GM19351 (cell line): ENCODE measurements around the gene CFAP46.
"Not testable (repeated sequence)": the region's sequence is repeated elsewhere in the genome, so short reads cannot be mapped to it uniquely, and the experiment has no call there.

ENCODE experiments used
- ATAC-seq: cut with Tn5 transposase; IDR thresholded peaks from one replicate; pipeline ENCODE4 v1.9.1; 2021; ENCODE audit warnings: mild to moderate bottlenecking, moderate library complexity; ENCODE audit not compliant: unreplicated experiment

The CFAP46 gene

DNA sequence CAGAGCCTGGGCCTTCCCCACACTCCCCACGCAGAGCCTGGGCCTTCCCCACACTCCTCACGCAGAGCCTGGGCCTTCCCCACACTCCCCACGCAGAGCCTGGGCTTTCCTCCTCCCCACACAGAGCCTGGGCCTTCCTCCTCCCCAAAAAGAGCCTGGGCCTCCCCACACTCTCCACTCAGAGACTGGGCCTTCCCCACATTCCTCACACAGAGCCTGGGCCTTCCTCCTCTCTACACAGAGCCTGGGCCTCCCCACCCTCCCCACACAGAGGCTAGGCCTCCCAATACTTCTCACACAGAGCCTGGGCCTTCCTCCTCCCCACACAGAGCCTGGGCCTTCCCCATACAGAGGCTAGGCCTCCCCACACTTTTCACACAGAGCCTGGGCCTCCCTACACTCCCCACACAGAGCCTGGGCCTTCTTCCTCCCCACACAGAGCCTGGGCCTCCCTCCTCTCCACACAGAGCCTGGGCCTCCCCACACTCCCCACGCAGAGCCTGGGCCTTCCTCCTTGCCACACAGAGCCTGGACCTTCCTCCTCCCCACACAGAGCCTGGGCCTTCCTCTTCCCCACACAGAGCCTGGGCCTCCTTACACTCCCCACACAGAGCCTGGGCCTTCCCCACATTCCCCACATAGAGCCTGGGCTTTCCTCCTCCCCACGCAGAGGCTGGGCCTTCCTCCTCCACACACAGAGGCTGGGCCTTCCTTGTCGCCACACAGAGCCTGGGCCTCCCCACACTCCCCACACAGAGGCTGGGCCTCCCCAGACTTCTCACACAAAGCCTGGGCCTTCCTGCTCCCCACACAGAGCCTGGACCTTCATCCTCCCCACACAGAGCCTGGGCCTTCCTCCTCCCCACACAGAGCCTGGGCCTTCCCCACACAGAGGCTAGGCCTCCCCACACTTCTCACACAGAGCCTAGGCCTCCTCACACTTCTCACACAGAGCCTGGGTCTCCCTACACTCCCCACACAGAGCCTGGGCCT lies 10.8 kb downstream of the CFAP46 start:
- ATAC-seq = not testable (repeated sequence)

DNA sequence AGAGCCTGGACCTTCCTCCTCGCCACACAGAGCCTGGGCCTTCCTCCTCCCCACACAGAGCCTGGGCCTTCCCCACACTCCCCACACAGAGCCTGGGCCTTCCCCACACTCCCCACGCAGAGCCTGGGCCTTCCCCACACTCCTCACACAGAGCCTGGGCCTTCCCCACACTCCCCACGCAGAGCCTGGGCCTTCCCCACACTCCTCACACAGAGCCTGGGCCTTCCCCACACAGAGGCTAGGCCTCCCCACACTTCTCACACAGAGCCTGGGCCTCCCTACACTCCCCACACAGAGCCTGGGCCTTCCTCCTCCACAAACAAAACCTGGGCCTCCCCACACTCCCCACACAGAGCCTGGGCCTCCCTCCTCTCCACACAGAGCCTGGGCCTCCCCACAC lies 11.7 kb downstream of the CFAP46 start:
- not testable (repeated sequence) for ATAC-seq

DNA sequence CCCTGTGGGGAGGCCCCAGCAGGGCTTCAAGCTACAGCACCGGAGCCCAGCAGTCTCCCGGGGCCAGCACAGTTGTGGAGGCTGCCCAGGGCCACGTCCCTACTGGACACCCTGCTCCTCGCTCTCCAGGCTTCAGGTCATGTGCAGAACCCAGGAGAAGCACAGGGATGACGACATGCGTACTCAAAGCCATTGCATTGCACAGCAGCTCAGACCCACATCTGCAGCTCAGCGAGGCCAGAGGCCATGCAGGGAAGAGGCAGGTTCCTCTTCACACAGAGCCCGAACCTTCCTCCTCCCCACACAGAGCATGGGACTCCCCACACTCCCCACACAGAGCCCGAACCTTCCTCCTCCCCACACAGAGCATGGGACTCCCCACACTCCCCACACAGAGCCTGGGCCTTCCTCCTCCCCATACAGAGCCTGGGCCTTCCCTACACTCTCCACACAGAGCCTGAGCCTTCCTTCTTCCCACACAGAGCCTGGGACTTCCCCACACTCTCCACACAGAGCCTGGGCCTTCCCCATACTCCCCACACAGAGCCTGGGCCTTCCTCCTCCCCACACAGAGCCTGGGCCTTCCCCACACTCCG lies 12.3 kb downstream of the CFAP46 start:
- no peak for ATAC-seq

DNA sequence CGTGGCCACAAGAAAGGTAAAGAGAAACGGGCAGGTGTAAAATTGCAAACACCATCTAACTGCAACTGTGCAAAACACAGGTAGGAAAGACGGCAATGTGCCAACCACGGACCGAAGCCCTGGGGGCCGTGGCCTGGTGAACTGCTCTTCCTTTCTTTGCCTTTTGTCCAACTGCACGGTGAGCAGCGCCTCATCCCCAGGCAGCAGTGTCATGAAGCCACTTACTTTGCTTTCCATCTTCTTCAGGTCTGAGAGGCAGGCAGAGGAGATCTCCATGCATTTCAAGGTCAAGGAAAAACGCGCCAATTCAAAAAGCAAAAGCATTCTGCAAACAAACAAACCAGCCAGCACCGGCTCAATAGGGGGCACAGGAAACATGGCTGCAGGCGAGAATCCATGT lies 12.9 kb downstream of the CFAP46 start:
- ATAC-seq = no peak

DNA sequence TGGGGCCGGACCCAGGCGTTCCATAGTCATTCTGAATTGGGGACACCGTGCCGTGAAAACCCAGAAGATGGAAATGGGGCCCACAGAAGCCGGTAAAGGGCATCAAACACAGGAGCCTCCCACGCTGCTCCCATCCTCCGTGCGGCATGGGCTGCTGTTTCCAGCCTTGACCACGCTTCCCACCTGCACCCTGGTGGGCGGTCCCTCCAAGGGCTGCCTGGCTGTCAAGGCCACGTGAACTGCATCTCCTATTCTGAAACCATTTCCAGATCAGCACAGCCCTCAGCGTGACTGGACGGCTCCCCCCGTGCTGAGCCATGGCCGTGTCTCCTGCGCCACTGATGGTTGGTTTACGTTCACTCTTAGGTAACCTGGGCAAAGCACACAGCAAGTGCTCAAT lies 14.1 kb downstream of the CFAP46 start:
- no peak for ATAC-seq

DNA sequence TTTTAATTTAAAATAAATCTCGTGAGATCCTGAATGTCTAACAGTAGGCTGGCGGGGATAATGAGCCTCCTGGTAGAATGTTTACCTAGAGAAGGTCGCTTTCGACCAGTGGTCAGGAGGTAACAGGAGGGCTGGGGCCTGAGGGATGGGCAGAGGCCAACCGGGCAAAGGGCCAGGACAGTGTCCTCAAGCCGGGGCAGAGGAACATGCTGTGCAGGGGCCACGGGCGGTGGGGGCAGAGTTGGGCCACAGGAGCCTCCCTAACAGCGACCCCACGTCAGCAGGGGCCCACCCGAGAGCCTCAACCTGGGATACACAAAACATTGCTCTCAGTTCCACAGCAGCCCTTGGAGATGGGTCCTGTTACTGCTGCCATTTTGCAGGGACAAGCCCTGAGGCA lies 14.5 kb downstream of the CFAP46 start:
- ATAC-seq = no peak

DNA sequence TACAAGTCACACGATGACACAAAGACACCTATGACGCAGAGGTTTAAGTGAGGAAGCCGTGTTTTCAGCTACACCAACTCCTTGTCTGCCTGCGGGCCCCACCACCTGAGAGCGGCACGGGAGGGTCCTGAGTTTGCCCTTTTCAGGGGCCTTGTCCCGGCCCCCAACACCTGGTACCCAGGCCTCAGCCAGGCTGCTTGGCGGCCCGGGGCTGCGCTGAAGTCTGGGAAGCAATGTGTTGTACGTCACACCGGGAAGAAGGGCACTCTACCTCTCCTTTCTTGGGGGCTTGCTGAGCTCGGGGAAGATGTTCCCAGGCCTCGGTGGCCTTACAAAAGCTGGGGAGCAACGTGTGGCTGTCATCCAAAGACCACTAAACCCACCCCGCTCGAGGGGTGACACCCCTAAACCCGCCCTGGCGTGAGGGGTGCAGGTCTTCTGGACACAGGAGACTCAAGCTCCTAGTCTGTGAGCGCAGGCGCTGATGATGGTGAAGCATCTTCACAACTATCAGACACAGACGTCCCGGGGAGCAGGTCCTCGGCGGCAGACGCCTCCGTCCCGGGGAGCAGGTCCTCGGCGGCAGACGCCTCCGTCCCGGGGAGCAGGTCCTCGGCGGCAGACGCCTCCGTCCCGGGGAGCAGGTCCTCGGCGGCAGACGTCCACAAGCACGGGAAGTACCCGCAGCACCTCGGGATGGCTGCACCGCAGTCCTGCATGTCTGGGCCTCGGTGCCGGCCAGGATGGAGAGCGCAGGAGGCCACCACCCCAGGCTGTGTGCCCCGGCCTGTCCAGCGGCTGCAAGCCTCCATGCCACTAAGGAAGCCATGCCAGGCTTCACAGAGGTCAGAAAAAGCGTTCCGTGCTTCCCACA lies 15.4 kb downstream of the CFAP46 start:
- no peak for ATAC-seq

DNA sequence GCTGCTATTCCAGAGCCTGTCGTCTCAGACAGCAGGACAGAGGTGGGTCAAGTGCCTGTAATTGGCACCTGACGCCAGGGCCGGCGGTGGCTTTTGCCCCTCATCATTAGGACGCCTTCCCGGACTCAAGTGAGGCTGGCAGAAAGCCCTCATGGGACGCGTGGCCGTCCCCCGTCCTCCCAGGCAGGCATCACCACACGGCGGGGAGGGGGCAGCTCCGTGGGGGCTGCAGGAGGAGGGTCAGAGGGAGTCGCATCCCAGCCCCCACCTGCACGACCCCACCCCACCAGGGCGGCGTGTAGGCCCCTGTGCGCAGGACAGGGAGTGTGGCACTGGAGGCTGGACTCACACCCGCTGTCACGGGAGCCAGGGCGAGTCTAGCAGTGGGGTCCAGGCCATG lies 16.3 kb downstream of the CFAP46 start:
- ATAC-seq = no peak

DNA sequence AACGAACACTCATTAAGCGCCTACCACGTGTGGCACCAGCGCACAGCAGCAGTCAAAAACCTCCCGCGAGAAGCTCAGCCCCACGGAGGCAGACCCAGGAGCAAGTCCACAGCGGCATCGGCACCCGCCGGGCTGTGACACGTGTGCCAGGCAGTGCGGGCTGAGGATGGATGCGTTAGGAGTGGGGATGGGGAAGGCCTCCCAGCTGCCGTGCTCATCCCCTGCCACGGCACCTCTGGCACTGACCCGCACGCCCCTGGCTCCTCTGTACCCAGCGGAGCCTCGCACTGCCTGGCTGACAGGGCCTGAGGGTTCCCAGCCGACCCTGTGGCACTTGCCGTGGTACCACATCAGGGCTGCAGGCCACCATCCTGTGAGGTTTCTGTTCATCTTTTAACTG lies 16.8 kb downstream of the CFAP46 start:
- ATAC-seq = no peak

DNA sequence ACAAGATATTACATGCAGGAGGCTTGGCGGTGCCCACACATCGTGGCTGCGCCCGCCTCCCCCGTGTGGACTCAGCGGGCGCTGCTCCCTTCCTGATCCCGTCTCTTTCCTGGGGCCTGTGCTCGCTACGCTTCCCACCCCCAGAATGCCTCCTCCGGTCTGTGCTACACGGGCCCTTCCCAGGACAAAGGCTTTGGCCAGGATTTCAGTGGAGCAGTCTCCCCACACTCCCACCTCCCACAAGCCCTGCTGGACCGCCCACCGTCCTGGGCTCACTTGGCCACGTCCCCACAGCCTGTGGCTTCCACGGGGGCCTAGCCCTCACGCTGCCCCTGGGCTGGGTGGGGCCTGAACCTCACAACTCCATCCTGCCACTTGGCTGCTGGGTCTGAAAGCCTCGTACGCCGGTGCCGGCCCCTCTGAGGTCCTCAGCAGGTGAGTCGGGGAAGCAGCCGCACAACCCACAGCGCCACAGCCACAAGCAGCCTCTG lies 17.3 kb downstream of the CFAP46 start:
- no peak for ATAC-seq

DNA sequence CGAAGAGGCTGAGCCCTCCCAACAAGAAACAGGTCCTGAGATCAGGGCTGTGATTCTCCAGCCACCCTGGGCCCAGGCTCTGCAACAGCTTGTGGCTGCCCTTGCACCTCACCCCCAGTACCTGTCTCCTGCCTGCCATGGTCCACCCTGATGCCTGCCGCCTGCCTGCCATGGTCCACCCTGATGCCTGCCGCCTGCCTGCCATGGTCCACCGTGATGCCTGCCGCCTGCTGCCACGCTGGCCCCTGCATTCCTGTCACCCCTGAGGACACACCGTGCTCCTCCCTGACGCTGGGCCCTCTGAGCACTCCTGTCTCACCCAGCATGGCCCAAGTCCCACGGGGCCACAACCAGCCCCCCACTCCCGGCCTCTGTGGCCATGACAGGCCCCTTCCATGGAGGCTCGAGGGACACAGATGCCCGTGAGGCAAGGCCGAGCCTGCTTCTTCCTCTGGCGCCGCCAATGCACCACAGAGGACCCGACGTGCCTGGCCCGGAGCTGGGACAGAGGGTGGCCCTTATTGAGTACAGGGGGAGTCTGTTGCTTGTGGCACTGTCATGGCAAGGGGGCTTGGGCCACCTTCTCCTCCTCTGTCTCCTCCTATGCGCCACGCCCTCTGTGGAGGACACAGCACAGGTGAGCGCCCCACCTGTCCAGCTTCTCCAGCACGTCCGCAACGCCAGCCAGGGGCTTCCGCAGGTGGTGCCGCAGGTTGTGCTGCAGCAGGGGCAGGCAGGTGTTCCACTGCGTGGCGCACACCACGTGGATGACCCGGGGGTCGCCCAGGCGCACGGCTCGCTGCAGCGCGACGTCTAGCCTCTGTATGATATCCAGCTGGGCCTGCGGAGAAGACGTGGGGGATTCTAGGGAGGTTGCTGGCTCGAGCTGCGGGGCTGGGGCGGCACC lies 18.1 kb downstream of the CFAP46 start:
- no peak for ATAC-seq

DNA sequence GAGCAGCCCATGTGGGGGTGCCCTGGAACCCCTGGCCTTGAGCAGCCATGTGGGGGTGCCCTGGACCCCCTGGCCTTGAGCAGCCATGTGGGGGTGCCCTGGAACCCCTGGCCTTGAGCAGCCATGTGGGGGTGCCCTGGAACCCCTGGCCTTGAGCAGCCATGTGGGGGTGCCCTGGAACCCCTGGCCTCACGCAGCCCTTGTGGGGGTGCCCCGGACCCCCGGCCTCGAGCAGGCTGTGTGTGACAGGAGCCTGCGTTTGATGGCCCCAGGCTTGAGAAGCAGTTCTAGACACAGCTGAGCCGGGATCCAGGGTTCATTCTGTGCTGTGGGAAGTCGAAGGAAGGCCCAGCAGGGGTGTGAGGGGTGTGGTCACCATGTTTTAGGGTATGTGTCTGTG lies 19.0 kb downstream of the CFAP46 start:
- not testable (repeated sequence) for ATAC-seq

DNA sequence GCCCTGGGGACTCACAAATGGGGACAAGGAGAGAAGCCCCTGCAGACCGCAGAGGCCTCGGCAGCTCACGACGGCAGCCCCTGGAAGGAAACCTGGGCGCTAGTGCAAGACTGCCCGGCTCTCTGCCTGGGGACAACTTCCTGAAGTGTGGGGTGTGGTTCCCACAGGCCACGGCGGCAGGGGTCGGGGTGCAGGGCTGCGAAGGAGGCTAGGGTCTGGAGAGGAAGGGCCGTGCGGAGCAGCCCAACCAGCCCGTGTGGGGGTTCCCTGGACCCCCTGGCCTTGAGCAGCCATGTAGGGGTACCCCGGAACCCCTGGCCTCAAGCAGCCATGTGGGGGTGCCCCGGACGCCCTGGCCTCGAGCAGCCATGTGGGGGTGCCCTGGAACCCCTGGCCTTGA lies 19.5 kb downstream of the CFAP46 start:
- ATAC-seq = no peak

DNA sequence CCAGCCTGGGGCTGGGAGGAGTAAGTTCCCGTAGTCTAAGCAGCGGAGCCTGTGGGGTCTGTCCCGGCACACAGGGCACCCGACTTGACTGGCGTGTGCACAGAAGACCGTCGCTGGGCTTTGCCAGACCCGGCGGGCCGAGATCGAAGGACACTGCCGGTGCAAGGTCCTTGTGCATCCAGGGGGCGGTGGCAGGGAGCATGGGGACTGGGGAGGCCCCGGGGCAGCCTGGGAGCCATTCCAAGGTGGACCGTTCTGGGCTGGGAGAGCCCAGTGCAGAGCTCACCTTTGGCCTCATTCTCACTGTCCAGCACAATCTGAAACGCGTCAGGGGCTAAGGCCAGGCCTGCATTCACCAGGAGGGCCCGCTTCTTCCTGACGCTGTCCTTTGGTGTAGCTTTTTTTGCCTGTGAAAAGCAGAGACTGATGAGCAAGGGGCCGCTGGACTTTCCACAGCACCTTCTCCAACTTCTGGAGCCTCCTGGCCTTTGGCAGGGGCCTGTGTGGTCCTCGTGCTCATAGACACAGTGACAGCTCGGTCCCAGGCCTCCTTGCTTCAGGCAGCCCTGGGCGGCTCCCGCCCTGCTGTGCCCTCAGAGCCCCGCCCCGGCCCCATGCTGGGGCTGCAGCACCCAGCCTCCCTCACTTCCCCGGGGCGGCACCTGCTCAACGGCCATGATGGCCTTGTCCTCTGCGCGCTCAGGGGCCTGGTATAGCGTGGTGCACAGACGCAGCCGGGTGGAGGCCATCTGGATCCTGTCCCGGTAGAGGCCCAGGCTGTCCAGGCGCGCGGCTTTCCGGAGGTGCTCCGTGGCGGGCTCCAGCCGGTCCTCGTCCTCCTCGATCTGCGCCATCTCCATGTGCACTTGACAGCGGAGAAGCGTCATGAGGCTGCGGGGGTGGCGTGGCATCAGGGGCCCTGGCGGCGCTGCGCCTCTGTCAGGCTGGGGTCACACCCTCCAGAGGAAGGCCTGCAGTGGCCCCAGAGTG lies 20.3 kb downstream of the CFAP46 start:
- no peak for ATAC-seq

DNA sequence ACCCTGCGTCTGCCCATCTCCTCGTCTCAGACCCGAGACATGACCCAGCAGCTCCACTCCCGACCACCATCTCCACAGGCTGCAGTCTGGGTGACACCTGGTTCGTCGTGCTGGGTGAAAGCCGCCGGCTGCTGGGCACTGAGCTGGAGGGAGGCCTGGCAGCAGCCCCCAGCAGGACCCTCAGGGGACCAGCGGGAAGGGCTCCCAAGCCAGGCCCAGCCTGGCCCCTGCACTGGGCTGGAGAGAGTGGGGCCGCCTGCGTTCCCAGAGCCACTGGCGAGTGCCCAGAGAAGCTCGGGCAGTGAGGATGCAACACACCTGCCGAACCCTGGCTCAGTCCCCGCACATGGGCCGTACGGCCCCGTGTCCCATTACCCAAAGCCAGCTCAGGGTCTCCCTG lies 21.3 kb downstream of the CFAP46 start:
- ATAC-seq = no peak

DNA sequence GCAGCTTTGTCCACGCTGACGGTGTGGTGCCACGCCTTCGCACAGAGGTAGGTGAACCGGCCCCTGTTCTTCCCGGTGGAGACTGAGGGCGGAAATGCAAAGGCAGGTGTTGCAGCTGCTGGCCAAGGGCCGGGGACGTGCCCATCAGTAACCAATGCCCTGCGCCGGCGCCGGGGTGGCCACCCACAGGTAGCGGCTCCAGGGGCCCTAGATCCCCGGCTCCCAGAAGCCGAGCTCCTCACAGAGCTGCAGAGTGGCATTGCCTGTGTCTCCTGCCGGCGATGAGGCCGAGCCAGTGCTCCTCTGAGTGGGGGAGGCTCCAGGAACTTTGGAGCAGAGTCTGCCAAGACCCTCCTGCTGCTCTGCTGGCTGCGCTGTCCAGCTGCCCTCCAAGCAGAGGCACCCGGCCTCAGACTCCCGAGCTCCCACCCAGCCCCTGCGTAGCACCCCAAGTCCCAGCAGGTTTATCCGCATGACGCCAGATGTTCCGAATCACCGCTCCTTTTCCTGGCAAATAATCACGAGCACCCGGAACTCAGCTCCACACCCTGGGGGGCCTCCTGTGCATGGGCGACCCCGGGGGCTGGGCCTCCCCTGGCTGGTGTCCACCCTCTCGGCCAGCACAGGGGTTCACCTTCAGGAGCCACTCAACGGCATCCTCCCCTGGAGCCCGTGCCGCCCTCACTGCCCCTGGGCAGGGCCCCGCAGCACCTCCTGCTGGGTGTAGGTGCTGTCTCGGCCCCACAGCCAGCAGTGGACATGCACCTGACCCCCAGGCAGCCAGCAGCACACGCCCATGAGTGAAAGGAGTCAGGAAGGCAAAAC lies 22.1 kb downstream of the CFAP46 start:
- no peak for ATAC-seq

DNA sequence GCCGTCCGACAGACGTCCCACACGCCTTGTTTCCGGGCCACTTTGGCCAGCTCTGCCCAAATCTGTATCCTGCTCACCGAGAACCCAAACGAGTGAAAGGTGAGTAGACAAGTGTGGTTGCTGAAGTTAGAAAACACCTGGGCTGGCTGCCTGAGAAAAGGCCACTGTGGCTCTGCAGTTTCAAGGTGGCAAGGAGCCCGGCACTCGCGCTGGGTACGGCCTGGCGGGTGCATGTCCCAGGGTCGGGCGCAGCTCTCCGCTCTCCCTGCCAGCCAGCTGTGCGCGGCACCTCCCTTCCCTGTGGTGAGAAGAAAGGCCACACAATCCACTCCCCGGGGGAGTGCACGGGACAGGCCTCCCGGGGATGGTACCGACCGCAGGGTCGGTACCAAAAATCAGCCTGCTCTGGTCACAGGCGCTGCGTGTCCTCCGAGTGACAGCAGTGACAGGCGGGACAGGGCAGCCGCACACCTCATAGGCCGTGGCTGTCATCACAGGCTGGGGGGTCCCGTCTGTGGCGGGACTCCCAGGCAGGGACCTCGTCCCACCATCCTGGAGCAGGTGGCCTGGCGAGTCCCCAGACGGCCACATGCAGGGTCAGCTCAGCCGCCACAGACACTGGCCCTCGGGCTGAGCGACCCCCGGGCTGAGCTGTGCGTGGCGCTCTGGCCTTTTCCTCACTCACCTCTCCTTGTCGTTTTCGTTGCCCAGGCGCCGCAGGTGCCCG lies 22.8 kb downstream of the CFAP46 start:
- no peak for ATAC-seq
